Breast epithelium (tissue), 3 donors: ENCODE results near the gene CTSW.
A peak's percentile ranks its signal among the peaks of the same experiment; 100 is the strongest.

Source experiments
- CTCF ChIP-seq, 3 donors: fragments of 450-650 bp; IDR thresholded peaks; one replicate each; pipeline ENCODE4 v1.5.1; 2016 to 2017; ENCODE audit warnings: antibody characterized with exemption in 3 of 3, mild to moderate bottlenecking in 3 of 3, moderate library complexity in 3 of 3
- POLR2A ChIP-seq: fragments of 450-650 bp; IDR thresholded peaks from one replicate; pipeline ENCODE4 v1.6.1; 2016; ENCODE audit warnings: antibody characterized with exemption, mild to moderate bottlenecking, moderate library complexity
- POLR2AphosphoS5 ChIP-seq, 3 donors: sonication (generic); formaldehyde crosslinking; IDR thresholded peaks; one replicate each; pipeline ENCODE4 v1.6.1; 2017; ENCODE audit warnings: antibody characterized with exemption in 3 of 3

GRCh38 chr11:65859095-65859811 is 20.4 kb upstream of the CTSW start:
- no peak for TF ChIP-seq CTCF (IDR thresholded peaks at IDR 0.05)
- TF ChIP-seq POLR2A = peak; percentile 92
- TF ChIP-seq POLR2AphosphoS5 (IDR thresholded peaks at IDR 0.05) = peak; percentile 91 to 96 (median 91)
